ENCODE results near the gene WDR5. TPM values are rescaled to one million over a fixed set of nuclear protein-coding genes. Genes with fewer than 3 reads are reported as not detected.
A peak's percentile ranks its signal among the peaks of the same experiment; 100 is the strongest.

Gene WDR5
- polyA plus RNA-seq, 1 of the 3 experiments (the other 2 are of a cell fraction), result 36.6 TPM

DNA sequence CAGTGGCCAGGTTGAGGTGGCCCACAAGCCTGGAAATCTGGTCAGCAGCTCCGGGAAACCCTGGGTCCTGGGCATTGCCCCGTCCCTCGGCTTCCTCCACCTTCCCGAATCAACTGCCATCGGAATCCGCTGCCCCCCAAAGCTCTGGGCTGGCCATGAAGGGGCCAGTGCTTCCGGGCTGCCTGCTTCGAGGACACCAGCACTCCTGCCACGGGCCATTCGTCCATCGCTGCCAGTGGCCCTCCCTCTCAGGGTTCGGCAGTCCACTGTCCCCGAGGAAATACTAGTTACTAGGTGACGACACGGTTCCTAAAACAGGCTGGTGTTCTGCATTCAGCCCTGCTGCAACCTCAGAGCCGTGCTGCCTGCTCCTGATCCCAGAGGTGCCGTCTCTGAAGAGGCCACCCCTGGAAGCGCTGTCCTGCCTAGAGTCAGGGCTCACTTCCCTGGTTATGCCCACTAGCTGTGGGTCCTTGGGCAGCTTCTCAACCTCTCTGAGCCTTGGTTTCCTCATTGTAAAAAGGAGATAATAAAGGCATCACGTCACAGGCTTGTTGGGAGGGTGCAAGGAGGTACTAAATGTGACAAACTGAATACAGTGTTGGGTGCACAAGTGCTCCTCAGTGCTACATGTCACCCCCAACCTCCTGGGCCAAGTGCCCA lies 3.5 kb upstream of the WDR5 start:
- Histone ChIP-seq H3K4me2 (no peak overlapping the region), H3K9ac (no peak overlapping the region), H3F3A (replicated peaks; ENCODE audit: insufficient read depth) (no peaks in the 10 kb centered on the region), H3K4me1 (ENCODE audit: control insufficient read depth in 1 of 2, insufficient read depth in 2 of 2, low read depth in 1 of 2, low read length in 1 of 2) (peaks cover 0 to 17% of the 10 kb centered on the region in 2 experiments; a peak in 1 of 4 replicates), H4K20me1 (ENCODE audit: insufficient read depth) (peaks cover 10% of the 10 kb centered on the region), H3K27me3 (ENCODE audit: insufficient read depth) (no peaks in the 10 kb centered on the region), H3K9me3 (no peaks in the 10 kb centered on the region), H3K27ac (ENCODE audit: low read depth in 2 of 2, low read length in 1 of 2) (no peak overlapping the region), H3K9me2 (no peaks in the 10 kb centered on the region), H2AFZ (ENCODE audit: low read depth) (no peak overlapping the region), H3K36me3 (replicated peaks in 1 of 2; ENCODE audit: control insufficient read depth in 1 of 2, insufficient read depth in 2 of 2, low read length in 1 of 2) (no peaks in the 10 kb centered on the region), H3K79me2 (ENCODE audit: insufficient read depth) (peaks cover 12% of the 10 kb centered on the region), H3K4me3 (ENCODE audit: low read depth in 2 of 2, low read length in 1 of 2) (no peak overlapping the region)
- ChIA-PET POLR2A (no interaction called here), CTCF (no interaction called here)
- WGBS (ENCODE audit: low lambda C conversion rate), result 77% methylated on average over 11 of the region's 19 CpGs
- DNase-seq, result no peak
- TF ChIP-seq RAD21 (IDR thresholded peaks at IDR 0.05; ENCODE audit: low read length) (no peak), TAF1 (IDR thresholded peaks at IDR 0.05; ENCODE audit: borderline replicate concordance, low read depth, low read length) (no peak), CHD2 (IDR thresholded peaks at IDR 0.05; ENCODE audit: low read length, partially characterized antibody) (no peak), RCOR1 (IDR thresholded peaks at IDR 0.05; ENCODE audit: low read length) (no peak), EZH2phosphoT487 (IDR thresholded peaks at IDR 0.05; ENCODE audit: borderline replicate concordance, low read depth) (no peak), EP300 (IDR thresholded peaks at IDR 0.05; ENCODE audit: borderline replicate concordance in 1 of 2, low read depth in 1 of 2, low read length in 1 of 2) (no peak), POLR2AphosphoS5 (IDR thresholded peaks at IDR 0.05; ENCODE audit: low read depth, low read length) (no peak), SMC3 (IDR thresholded peaks at IDR 0.05; ENCODE audit: low read depth, low read length) (no peak)
- TF ChIP-seq, protein P1, sequence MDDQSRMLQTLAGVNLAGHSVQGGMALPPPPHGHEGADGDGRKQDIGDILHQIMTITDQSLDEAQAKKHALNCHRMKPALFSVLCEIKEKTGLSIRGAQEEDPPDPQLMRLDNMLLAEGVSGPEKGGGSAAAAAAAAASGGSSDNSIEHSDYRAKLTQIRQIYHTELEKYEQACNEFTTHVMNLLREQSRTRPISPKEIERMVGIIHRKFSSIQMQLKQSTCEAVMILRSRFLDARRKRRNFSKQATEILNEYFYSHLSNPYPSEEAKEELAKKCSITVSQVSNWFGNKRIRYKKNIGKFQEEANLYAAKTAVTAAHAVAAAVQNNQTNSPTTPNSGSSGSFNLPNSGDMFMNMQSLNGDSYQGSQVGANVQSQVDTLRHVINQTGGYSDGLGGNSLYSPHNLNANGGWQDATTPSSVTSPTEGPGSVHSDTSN (IDR thresholded peaks at IDR 0.05), result no peak

DNA sequence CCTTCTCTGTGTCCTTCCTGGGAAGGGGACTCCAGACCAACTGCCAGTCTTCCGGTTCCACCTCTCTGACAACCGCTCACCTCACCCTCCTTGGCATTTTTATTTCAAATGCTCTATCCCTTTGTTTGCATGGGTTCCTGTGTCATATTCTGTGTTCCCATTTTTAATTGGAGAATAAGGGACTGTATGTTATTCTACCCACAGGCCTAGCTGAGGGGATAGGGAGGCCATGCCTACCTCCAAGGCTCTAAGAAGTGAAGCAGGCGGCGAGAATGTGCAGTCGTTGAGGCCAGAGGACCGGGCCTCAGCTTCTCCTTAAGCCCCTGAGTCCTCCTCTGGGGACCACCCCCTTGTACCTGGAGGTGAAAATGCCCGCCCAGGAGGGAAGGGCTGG lies 936 bp upstream of the WDR5 start:
- peak overlapping the region in 1 of 2 experiments; percentile 93; a peak in 2 of 4 replicates for H3K27ac ChIP-seq (ENCODE audit: low read depth in 2 of 2, low read length in 1 of 2)
- ChIA-PET CTCF (interaction anchor here (0.6 to 1.7 kb wide), 4 partner anchors 18 to 308 kb away, joined by 3 to 5 read pairs (median 4); no protein-coding TSS in a partner anchor), POLR2A (no interaction called here)
- H3K9ac ChIP-seq, result peak overlapping the region; percentile 91
- H4K20me1 ChIP-seq (ENCODE audit: insufficient read depth), result peaks cover 35% of the 10 kb centered on the region
- H3K9me3 ChIP-seq, result no peaks in the 10 kb centered on the region
- peak overlapping the region; percentile 92 for H3K4me2 ChIP-seq
- peak overlapping the region; percentile 77 to 84 for H3K4me3 ChIP-seq (ENCODE audit: low read depth in 2 of 2, low read length in 1 of 2)
- H3F3A ChIP-seq (replicated peaks; ENCODE audit: insufficient read depth), result no peaks in the 10 kb centered on the region
- H3K9me2 ChIP-seq, result no peaks in the 10 kb centered on the region
- H3K4me1 ChIP-seq (ENCODE audit: control insufficient read depth in 1 of 2, insufficient read depth in 2 of 2, low read depth in 1 of 2, low read length in 1 of 2), result peaks cover 9 to 27% of the 10 kb centered on the region in 2 experiments; a peak in 2 of 4 replicates
- peaks cover 0 to 7% of the 10 kb centered on the region in 2 experiments for H3K36me3 ChIP-seq (replicated peaks in 1 of 2; ENCODE audit: control insufficient read depth in 1 of 2, insufficient read depth in 2 of 2, low read length in 1 of 2)
- DNase-seq, result no peak
- peak overlapping the region; percentile 99 for H2AFZ ChIP-seq (ENCODE audit: low read depth)
- H3K27me3 ChIP-seq (ENCODE audit: insufficient read depth), result no peaks in the 10 kb centered on the region
- H3K79me2 ChIP-seq (ENCODE audit: insufficient read depth), result peaks cover 38% of the 10 kb centered on the region
- WGBS (ENCODE audit: low lambda C conversion rate), result 19% methylated on average over 7 of the region's 7 CpGs
- no peak for TF ChIP-seq FOXM1 (IDR thresholded peaks at IDR 0.05; ENCODE audit: low read depth)
- 0 out of 2 replicates have a peak, but pooled peaks have one; percentile 29 for TF ChIP-seq YY1 (IDR thresholded peaks at IDR 0.05; ENCODE audit: low read depth)
- TF ChIP-seq ELF1 (IDR thresholded peaks at IDR 0.05), result no peak
